HG03565 (cell line): ENCODE results near the gene TTBK1.

ENCODE experiments used
- ATAC-seq: cut with Tn5 transposase; IDR thresholded peaks from one replicate; pipeline ENCODE4 v1.9.1; 2021; ENCODE audit warnings: mild to moderate bottlenecking, moderate library complexity; ENCODE audit not compliant: unreplicated experiment

Gene TTBK1

GRCh38 chr6:43242908-43243663 lies at the start of gene TTBK1:
TTBK1 (plus strand) TSS chr6:43243481; CDS start chr6:43246661, 3,180 bp downstream.
- ATAC-seq = no peak

- ATAC-seq = no peak
Measured at GRCh38 chr6:43193929-43194328, 49.4 kb upstream of the TTBK1 start.

- ATAC-seq = no peak
Measured at GRCh38 chr6:43196337-43196736, 46.9 kb upstream of the TTBK1 start.

GRCh38 chr6:43199912-43200311 lies 43.4 kb upstream of the TTBK1 start:
- ATAC-seq = no peak

- ATAC-seq = no peak
Measured at GRCh38 chr6:43200541-43200940, 42.7 kb upstream of the TTBK1 start.

- no peak for ATAC-seq
Measured at GRCh38 chr6:43202451-43202850, 40.8 kb upstream of the TTBK1 start.

GRCh38 chr6:43203029-43203717 lies 40.1 kb upstream of the TTBK1 start:
- ATAC-seq = no peak

GRCh38 chr6:43203718-43204095 lies 39.6 kb upstream of the TTBK1 start:
- ATAC-seq = no peak

GRCh38 chr6:43204271-43205105 lies 38.8 kb upstream of the TTBK1 start:
- no peak for ATAC-seq

- no peak for ATAC-seq
Measured at GRCh38 chr6:43205849-43206248, 37.4 kb upstream of the TTBK1 start.

- no peak for ATAC-seq
Measured at GRCh38 chr6:43207286-43207685, 36.0 kb upstream of the TTBK1 start.

GRCh38 chr6:43211955-43212354 lies 31.3 kb upstream of the TTBK1 start:
- no peak for ATAC-seq

GRCh38 chr6:43213431-43213830 lies 29.9 kb upstream of the TTBK1 start:
- no peak for ATAC-seq

GRCh38 chr6:43215066-43215465 lies 28.2 kb upstream of the TTBK1 start:
- no peak for ATAC-seq

- no peak for ATAC-seq
Measured at GRCh38 chr6:43216200-43216599, 27.1 kb upstream of the TTBK1 start.

- no peak for ATAC-seq
Measured at GRCh38 chr6:43217351-43217750, 25.9 kb upstream of the TTBK1 start.

- no peak for ATAC-seq
Measured at GRCh38 chr6:43219119-43219518, 24.2 kb upstream of the TTBK1 start.

GRCh38 chr6:43219814-43220213 lies 23.5 kb upstream of the TTBK1 start:
- no peak for ATAC-seq

- no peak for ATAC-seq
Measured at GRCh38 chr6:43220439-43220951, 22.8 kb upstream of the TTBK1 start.

- no peak for ATAC-seq
Measured at GRCh38 chr6:43221046-43221972, 22.0 kb upstream of the TTBK1 start.
